NCI-H1930 (cell line): Measurements from ENCODE around the gene TP53BP1.
"Not testable (repeated sequence)": the region's sequence is repeated elsewhere in the genome, so short reads cannot be mapped to it uniquely, and the experiment has no call there.

Experiments
- DNase-seq, 2 experiments: peaks; one replicate each; lab custom pipeline; 2025; lab: John Stamatoyannopoulos, UW

TP53BP1 gene

DNA sequence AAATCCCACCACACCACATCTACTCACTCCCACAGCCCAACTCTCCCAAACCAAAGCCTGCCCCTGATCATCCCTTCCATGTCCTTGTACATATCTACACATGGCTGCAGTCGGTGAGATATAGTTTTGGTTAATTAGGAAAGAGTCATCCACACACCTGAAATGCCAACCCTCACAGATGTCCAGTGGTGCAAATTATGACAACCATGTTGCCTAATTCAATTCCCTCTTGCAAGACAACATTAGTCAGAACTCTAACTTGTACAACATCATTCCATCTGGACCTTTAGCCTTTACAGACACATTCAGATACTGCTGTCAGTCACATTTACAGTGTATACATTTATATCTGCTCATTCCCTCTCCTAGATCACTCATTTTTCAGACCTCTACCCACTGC is 80.9 kb downstream of the TP53BP1 start:
- DNase-seq, result no peak

DNA sequence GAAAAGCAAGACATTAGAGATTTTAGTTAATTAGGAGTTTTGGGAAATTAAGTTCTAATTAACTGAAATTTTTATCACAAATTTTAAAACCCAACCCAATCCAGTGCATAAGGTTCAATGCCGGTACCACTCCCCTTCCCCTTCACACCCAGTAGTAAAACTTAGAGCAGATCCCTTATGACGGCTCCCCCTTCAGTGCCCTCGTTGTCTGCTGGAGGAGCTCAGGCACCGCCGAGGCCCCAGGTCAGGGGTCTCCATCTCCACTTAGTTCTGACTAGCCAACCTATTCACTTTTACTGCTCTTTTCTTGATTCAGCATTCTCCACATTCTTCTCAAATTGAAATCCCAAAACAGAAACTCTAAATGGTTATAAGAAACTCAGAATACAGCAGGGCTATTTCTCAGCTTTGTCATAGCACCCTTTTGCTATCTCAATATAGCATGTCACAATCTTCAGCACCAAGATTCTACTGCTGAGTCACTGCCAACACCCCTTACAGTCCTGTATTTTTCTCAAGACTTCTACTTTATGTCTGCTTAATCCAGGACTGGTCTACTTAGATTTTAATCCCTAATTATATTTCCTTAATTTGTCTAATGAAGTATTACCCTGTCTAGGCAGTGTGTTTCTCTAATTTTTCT is 82.3 kb downstream of the TP53BP1 start:
- no peak for DNase-seq

DNA sequence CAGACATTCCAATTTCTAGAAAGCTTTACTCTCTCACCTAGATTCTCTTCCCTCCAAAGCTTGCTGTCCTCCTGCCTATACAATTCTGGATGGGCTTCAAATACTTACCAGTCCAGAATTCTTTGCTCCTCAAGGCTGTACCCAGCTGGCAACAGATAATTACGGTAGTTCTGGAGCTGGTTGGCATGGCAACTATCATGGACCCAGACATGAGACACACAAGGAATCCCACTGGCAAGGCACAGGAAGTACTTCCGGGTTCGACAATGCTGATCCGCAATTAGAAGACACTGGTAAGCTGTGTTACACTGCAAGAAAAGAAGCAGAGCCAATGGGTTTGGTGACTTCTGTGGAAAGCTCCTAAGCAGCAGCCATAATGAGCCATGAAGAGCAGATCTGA is 84.2 kb downstream of the TP53BP1 start:
- DNase-seq, result no peak

GRCh38 chr15:43406808-43407207 is 86.1 kb downstream of the TP53BP1 start:
- no peak for DNase-seq

DNA sequence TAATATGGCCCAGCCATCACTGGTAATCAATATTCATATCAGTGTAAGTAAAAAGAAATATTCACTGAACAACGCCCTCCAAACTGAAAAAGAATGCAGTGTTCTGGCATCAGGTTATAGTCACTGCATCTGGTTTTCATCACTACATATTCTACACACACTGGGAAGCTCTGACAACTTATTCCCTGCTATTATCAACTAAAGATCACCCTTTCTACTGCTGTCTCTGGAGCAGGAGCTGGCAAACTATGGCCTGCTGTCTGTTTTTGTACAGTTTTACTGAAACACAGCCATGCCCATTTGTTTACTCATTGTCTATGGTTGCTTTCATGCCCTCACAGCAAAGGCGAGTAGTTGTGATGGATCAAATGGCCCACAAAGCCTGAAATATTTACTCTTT is 86.8 kb downstream of the TP53BP1 start:
- no peak for DNase-seq

GRCh38 chr15:43404130-43404529 is 88.8 kb downstream of the TP53BP1 start:
- no peak for DNase-seq

- no peak for DNase-seq
Observed at GRCh38 chr15:43403616-43404015, 89.3 kb downstream of the TP53BP1 start.

DNA sequence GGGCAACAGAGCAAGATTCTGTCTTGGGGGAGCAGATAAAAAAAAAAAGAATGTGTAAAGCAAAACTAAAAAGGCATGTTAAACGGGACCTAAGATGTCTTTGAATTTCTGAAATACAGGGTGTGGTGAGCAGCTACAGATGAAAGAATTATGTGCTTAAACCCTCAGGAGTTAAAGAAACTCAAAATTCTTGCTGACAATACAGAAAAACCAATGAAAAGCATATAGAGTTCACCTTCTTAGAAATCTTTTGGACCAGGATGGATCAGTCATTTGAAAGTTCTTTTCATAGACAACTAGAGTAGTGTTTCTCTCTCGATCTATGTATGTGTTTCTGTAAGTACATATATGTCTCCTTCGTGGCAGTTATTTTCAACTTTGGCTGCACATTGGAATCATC is 90.7 kb downstream of the TP53BP1 start:
- DNase-seq, result no peak

GRCh38 chr15:43393592-43393991 is 99.4 kb downstream of the TP53BP1 start:
- not testable (repeated sequence) for DNase-seq

DNA sequence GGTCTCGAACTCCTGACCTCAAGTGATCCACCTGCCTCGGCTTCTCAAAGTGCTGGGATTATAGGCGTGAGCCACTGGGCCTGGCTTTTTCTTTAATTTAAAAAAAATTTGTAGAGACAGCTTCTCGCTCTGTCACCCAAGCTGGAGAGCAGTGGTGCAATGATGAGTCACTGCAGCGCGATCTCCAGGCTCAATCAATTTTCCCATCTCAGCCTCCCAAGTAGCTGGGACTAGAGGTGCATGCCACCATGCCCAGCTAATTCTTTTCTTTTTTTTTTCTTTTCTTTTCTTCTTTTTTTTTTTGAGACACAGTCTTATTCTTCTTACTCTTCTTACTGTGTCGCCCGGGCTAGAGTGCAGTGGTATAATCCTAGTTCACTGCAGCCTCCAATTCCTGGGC is 102.2 kb downstream of the TP53BP1 start:
- no peak for DNase-seq

DNA sequence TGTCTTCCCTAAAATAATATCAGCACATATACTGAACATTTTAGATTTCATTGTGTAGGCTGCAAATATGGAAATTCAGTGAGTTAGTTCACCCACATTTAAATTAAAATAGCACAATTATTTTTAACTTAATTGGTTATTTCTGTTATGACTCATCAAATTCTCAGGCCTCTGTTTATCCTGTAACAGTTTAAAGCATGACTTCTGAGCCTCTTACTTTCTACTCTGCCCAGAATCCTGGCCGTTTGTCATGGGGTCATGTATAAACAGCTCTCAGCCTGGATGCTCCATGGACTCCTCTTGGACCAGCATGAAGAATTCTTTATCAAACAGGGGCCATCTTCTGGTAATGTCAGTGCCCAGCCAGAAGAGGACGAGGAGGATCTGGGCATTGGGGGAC is 109.9 kb downstream of the TP53BP1 start:
- no peak for DNase-seq

DNA sequence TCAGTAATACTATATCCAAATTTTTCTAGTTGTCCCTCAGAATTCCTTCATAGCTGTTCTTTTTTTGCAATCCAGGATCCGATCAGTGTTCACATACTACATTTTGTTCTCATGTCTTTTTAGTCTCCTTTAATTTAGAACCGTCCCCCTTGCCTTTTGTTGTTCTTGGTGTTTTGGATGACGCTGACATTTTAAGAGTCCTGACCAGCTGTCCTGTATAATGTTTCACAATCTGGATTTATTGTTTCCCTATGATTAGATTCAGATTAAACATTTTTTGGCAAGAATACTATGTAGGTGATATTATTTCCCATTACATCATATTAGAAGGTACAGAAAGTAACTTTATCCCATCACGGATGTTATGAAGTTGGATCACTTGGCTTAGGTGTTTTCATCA is 110.6 kb downstream of the TP53BP1 start:
- DNase-seq, result no peak

DNA sequence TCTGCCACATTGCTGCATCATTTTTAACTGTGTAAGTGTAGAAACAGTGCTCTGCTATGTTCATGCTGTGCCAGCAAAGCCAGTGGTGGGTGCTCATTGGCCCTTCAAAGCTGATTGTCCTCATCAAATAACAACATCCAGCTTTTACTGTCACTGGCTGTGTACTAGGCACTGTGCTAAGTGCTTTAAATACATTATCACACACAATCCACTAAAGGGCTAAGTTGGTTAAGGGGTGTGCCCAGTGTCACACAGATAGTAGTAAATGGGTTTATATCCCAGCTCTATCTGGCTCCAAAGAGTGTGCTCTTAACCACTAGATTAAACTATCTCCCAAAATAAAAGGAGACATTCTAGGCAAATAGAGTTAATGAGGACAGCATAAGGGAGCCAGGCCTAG is 114.4 kb downstream of the TP53BP1 start:
- no peak for DNase-seq

DNA sequence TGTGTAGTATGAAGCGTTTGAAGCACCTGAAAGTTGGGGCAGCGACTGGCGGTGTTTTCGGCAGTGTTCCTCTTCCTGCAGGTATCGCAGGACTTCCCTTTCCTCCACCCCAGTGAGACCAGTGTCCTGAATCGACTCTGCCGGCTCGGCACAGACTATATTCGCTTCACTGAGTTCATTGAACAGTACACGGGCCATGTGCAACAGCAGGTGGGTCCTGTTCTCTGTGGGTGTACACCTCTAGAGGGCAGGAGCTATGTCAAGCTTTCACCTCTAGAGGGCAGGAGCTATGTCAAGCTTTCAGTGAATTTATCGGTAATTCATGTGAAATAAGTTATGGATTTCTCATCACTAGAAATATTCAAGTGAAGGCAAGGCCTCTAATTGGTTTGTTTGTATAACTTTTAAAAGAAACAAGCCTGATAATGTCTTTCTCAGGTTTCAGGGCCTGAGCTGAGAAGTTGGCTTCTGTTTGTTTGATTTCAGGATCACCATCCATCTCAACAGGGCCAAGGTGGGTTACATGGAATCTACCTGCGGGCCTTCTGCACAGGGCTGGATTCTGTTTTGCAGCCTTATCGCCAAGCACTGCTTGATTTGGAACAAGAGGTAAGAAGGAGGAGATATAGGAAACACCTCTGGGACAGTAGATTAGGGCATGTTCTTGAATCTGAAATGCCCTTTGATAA is 116.8 kb downstream of the TP53BP1 start:
- peak; percentile 1 to 4 for DNase-seq

- peak; percentile 55 to 78 for DNase-seq
Observed at GRCh38 chr15:43370975-43371974, 121.7 kb downstream of the TP53BP1 start, which contains the start of the genes TUBGCP4 and ZSCAN29. Gene TUBGCP4 (plus strand): TSS chr15:43371101. CDS start chr15:43371355, 254 bp downstream. Gene ZSCAN29 (minus strand): TSS chr15:43371043. CDS start chr15:43369913, 1,130 bp downstream.

DNA sequence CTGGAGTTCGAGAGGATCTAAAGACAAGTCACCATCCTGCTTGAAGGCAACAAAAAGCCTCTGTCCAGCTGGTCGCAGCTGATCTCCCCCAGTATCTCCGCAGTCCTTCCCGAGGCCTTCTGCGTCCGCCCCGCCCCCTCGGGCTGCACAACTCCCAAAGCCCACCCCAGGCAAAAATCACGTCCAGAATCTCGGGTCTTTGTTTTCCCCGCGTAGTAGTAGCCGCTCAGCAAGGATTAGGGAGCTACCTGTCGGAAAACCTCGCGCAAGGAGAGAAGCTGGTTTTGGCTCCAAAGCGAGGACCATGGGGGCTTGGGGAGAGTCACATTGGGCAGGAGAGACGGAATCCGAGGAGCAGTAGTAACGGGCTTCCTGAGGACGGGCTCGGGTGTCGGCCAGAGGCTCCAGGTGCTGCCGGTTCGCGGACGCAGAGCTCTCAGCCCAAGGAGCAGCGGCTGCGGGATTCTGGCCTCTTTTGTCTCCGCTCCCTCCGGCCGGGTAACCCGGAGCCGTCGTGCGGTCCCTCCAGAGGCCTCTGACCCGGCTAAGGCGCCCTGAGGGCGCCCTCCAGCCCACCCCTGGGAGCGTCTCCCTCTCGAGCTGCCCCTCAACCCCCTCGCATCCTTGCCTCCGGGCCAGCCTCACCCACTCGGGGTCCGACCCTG is 122.5 kb downstream of the TP53BP1 start:
- DNase-seq, result no peak

GRCh38 chr15:43361313-43361903 is 131.5 kb downstream of the TP53BP1 start:
- no peak for DNase-seq

DNA sequence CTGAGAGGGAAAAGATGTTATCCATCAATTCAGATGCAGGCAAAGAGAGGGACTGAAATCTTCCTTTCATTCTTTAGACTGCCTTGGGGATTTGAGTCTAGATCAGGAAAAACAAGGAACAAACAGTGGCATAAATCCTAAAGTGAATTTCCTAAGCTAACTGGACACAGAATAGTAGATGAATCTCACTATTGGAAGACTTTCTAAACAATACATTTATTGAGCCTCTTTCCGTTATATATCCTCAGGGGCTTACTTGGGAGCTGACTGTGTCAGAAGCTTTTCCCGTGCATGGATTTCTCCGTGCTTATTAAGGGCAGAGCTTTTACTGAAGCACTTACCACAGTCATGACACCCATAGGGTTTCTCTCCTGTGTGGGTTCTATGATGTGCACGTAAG is 132.1 kb downstream of the TP53BP1 start:
- DNase-seq, result no peak
